GM12878 (cell line): ENCODE data around the gene FILIP1L. TPM values are rescaled to one million over a fixed set of nuclear protein-coding genes. Genes with fewer than 3 reads are reported as not detected.

ENCODE experiments used
- ATAC-seq: fragments of 200-7000 bp; cut with Tn5 transposase; 3 replicates; pipeline ENCODE4 v1.9.1; 2020; ENCODE audit warnings: mild to moderate bottlenecking, moderate library complexity
- BruUV-seq: library from RNA; stranded (reverse); fragments of 400-500 nt; replicated peaks from 2 replicates; lab custom pipeline; 2021; lab: Mats Ljungman, UMichigan
- CTCF ChIA-PET: fragments of 300-600 bp; sonication (Branson Sonifier 250); formaldehyde crosslinking; extraction: SDS; loops from one replicate; lab custom pipeline; 2021; ENCODE audit warnings: inconsistent platforms; lab: Yijun Ruan, JAX
- POLR2A ChIA-PET: fragments of 350-600 bp; formaldehyde crosslinking; extraction: SDS; loops from one replicate; lab custom pipeline; 2021; ENCODE audit warnings: inconsistent platforms; lab: Charles Lee
- RAD21 ChIA-PET: fragments of 300-600 bp; sonication (Branson Sonifier 250); formaldehyde crosslinking; loops from one replicate; lab custom pipeline; 2023; ENCODE audit warnings: antibody characterized with exemption; ENCODE audit not compliant: unreplicated experiment; lab: Charles Lee
- SMC1A ChIA-PET: fragments of 300-600 bp; sonication (Branson Sonifier 250); formaldehyde crosslinking; loops from one replicate; lab custom pipeline; 2023; ENCODE audit not compliant: unreplicated experiment, uncharacterized antibody; lab: Charles Lee
- DNase-seq: peaks from one replicate; pipeline ENCODE4 v3.0.0-alpha.2; 2011; ENCODE audit warnings: low read depth, low spot score
- FAIRE-seq: peaks from 3 replicates; lab custom pipeline; 2011; peaks lifted over from hg19 to GRCh38; lab: Jason Lieb, UNC
- H2AFZ ChIP-seq: 2 replicates; pipeline ENCODE4 v1.6.0; 2011; ENCODE audit warnings: low read depth, low read length, control low read depth; ENCODE audit not compliant: control insufficient read depth
- H3K27ac ChIP-seq: 2 replicates; pipeline ENCODE4 v1.5.1; 2011; ENCODE audit warnings: control low read depth; ENCODE audit not compliant: control insufficient read depth, insufficient read depth
- H3K27me3 ChIP-seq, 2 experiments: replicated peaks in 1 of 2; 2 replicates each; pipeline versions ENCODE4 v1.6.0 to v1.6.1; 2011; ENCODE audit warnings: low read length in 1 of 2; ENCODE audit not compliant: control insufficient read depth in 2 of 2, insufficient read depth in 2 of 2
- H3K36me3 ChIP-seq, 2 experiments: 2 replicates each; pipeline ENCODE4 v1.5.1; 2011; ENCODE audit warnings: low read length in 1 of 2; ENCODE audit not compliant: control insufficient read depth in 2 of 2, insufficient read depth in 2 of 2
- H3K4me1 ChIP-seq: 2 replicates; pipeline ENCODE4 v1.6.1; 2011; ENCODE audit warnings: mild to moderate bottlenecking, low read length, moderate library complexity, mixed read lengths; ENCODE audit not compliant: control insufficient read depth, insufficient read depth
- H3K4me2 ChIP-seq: 2 replicates; pipeline ENCODE4 v1.6.0; 2011; ENCODE audit warnings: control low read depth; ENCODE audit not compliant: control insufficient read depth, insufficient read depth
- H3K4me3 ChIP-seq: fragments of 200-600 bp; sonication (generic); 2 replicates; pipeline ENCODE4 v1.5.1; 2016
- H3K79me2 ChIP-seq: 2 replicates; pipeline ENCODE4 v1.6.0; 2011; ENCODE audit warnings: low read length; ENCODE audit not compliant: control insufficient read depth, insufficient read depth
- H3K9ac ChIP-seq: 2 replicates; pipeline ENCODE4 v1.8.0; 2011; ENCODE audit warnings: low read length, control low read depth, mixed read lengths; ENCODE audit not compliant: control insufficient read depth, insufficient read depth
- H3K9me3 ChIP-seq: replicated peaks from 3 replicates; pipeline ENCODE4 v1.5.1; 2011; ENCODE audit warnings: mild to moderate bottlenecking, low read length; ENCODE audit not compliant: control insufficient read depth, insufficient read depth
- H4K20me1 ChIP-seq: 2 replicates; pipeline ENCODE4 v1.6.0; 2011; ENCODE audit not compliant: control insufficient read depth, insufficient read depth
- ASH2L ChIP-seq: fragments of 300-600, 200-600 bp; sonication (generic); IDR thresholded peaks from 2 replicates; pipeline ENCODE4 v1.6.1; 2017; ENCODE audit warnings: low read depth, mild to moderate bottlenecking, borderline replicate concordance
- MXI1 ChIP-seq: fragments of 150-350 bp; IDR thresholded peaks from 2 replicates; pipeline ENCODE4 v1.6.1; 2011; ENCODE audit warnings: low read depth, mild to moderate bottlenecking, inconsistent platforms, low read length, improper control_type of control experiment
- RB1 ChIP-seq: fragments of 450-650 bp; formaldehyde crosslinking; IDR thresholded peaks from 2 replicates; pipeline ENCODE4 v1.6.1; 2017; ENCODE audit warnings: mild to moderate bottlenecking, borderline replicate concordance
- ZNF274 ChIP-seq: IDR thresholded peaks from one replicate; pipeline ENCODE4 v1.8.0; 2011; ENCODE audit not compliant: insufficient read length, insufficient read depth
- WGBS: methylation state at CpG from one replicate; pipeline ENCODE4 v1.1.6; 2016; ENCODE audit warnings: low lambda C conversion rate; ENCODE audit not compliant: insufficient replicate concordance, insufficient coverage; ENCODE audit errors: missing lambda C conversion rate; 5-methylcytosine and 5-hydroxymethylcytosine counted together
- in situ Hi-C: fragments of 300-500 bp; cut with MboI; formaldehyde crosslinking; loops from 9 replicates; pipeline ENCODE4 v1.14.3; 2018; ENCODE audit warnings: mixed read lengths
- intact Hi-C: fragments of 100-400 bp; cut with micrococcal nuclease; formaldehyde crosslinking; loops from one replicate; pipeline ENCODE4 v1.14.2; 2022; ENCODE audit not compliant: unreplicated experiment
- polyA plus RNA-seq, 11 experiments: library from polyadenylated mRNA; depleted of rRNA in 4 of 11; unstranded in 6 of 11; stranded (reverse) in 5 of 11; fragments of >200 nt; fragmentation: Nextera tagmentation in 4 of 11; fragmentation: Illumina TruSeq in 1 of 11; extraction: Ambion mirVana in 4 of 11; extraction: Trizol in 1 of 11; gene quantifications; 1 replicate in 1 of 11; 2 replicates in 10 of 11; pipeline versions ENCODE4 v1.2.1 to v1.2.3, GENCODE V29; 2011 to 2016; ENCODE audit warnings: inconsistent platforms in 2 of 11, missing spikeins in 2 of 11, low read depth in 1 of 11
- total RNA-seq, 4 experiments: library from RNA; depleted of rRNA in 3 of 4; stranded (reverse); fragments of >200 nt in 3 of 4; fragmentation: Illumina TruSeq in 1 of 4; extraction: Trizol in 1 of 4; gene quantifications; 2 replicates each; pipeline versions ENCODE4 v1.2.1 to v1.2.3, GENCODE V29; 2013 to 2021
- TF ChIP-seq, protein P1 (sequence below): fragments of 450-650 bp; formaldehyde crosslinking; IDR thresholded peaks from 2 replicates; pipeline ENCODE4 v1.4.0; 2022; ENCODE audit warnings: mild to moderate bottlenecking, moderate library complexity
- TF ChIP-seq, protein P2 (sequence below): IDR thresholded peaks from 2 replicates; pipeline ENCODE4 v1.6.1; 2012; ENCODE audit warnings: mild to moderate bottlenecking, low read depth, low read length
- TF ChIP-seq, protein P3 (sequence below): fragments of 450-650 bp; IDR thresholded peaks from 2 replicates; pipeline ENCODE4 v1.6.1; 2017; ENCODE audit warnings: mild to moderate bottlenecking, moderate library complexity

FILIP1L gene
- total and polyA plus RNA-seq, 10 of the 15 experiments (the other 5 are each of a cell fraction or from before 2014, with no cell fraction given) = 0.24 to 6.1 (median 3.5) TPM

DNA sequence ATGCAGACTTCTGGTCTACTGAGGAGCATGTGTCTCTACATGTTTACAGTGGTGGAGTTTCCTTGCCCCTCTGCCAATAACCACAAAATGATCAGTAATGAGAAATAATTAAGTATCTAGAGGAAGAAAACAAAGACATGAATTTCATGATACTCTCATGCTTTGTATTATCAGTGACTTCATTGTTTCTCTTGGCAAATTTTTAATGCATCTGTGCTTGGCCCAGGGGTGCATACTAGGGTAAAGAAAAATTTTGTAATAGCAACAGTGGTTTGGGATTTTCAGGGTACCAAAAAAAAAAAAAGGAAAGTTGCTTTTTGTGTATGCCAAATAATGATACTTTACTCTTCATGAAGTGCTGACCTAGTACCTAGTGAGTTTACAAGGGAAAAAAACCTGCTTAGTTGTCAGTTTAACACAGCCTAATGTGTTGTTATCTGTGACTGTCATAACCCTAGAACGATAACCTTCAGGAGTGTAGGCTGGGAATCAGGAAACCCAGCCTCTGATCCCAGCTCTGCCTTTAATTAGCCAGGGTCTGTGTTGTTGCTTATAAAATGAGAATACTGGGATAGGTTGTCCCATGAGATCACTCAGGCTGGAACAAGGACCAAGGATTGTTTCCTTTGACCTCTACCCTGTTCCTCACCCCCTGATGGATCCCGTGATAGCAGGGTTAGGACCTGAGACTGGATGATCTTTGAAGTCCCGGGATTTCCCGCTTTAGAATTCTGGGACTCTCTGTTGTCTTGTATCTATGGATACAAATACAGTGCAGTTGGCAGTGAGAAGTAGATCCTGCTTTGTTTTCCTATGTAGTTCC is 179.1 kb downstream of the FILIP1L start (continued):
- TF ChIP-seq, protein P1, sequence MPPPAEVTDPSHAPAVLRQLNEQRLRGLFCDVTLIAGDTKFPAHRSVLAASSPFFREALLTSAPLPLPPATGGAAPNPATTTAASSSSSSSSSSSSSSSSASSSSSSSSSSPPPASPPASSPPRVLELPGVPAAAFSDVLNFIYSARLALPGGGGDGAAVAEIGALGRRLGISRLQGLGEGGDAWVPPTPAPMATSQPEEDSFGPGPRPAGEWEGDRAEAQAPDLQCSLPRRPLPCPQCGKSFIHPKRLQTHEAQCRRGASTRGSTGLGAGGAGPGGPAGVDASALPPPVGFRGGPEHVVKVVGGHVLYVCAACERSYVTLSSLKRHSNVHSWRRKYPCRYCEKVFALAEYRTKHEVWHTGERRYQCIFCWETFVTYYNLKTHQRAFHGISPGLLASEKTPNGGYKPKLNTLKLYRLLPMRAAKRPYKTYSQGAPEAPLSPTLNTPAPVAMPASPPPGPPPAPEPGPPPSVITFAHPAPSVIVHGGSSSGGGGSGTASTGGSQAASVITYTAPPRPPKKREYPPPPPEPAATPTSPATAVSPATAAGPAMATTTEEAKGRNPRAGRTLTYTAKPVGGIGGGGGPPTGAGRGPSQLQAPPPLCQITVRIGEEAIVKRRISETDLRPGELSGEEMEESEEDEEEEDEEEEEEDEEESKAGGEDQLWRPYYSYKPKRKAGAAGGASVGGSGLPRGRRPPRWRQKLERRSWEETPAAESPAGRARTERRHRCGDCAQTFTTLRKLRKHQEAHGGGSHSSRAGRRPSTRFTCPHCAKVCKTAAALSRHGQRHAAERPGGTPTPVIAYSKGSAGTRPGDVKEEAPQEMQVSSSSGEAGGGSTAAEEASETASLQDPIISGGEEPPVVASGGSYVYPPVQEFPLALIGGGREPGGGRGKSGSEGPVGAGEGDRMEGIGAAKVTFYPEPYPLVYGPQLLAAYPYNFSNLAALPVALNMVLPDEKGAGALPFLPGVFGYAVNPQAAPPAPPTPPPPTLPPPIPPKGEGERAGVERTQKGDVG (CRISPR knock-in tag) = no peak
- TF ChIP-seq MXI1 = no peak
- TF ChIP-seq, all 136 proteins: peak for 0

DNA sequence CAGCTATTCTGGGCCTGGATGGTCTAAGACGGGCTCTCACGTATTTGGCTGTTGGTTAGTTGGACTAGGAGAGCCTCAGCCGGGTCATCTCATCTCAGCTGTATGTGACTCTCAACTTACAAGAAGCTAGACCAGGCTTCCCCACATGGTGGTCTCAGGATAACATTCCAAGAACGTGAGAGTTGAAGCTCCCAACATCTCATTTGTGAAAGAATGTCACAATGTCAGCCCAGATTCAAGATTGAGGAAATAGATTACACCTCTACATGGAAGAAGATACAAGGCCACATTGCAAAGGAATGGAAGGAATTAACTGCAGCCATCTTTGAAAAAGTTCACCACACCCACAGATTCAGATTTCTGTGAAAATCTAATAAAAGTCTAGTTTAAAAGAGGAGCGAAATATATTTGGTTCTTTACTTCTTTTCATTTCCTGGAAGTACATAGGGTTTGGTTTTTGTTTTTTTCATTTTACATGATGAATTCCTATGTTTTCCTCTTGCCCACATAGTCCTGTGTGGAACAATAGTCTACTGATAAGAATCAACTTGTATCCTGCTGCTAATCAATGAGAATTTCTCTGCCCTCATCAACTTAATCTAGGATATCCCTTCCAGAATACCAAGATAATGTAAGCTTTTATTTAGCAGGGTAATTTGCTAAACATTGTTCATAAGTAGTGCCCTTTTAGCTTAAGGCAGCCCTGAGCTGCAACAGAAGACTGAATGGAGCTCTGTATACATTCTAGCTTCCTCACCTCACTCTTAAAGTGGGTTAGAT is 180.1 kb downstream of the FILIP1L start:
- intact Hi-C loops (no loop called here), in situ Hi-C loops (no loop called here)
- WGBS = 100% methylated on average over 5 of the region's 5 CpGs
- Histone ChIP-seq H3K27me3 (no peaks in the 10 kb centered on the region), H3K36me3 (no peaks in the 10 kb centered on the region; a peak in 1 of 4 replicates), H4K20me1 (no peaks in the 10 kb centered on the region), H3K4me1 (peaks cover 22% of the 10 kb centered on the region), H3K9me3 (no peaks in the 10 kb centered on the region), H3K4me3 (no peak overlapping the region), H3K79me2 (no peaks in the 10 kb centered on the region), H3K9ac (no peak overlapping the region), H3K27ac (no peak overlapping the region), H2AFZ (no peak overlapping the region), H3K4me2 (no peak overlapping the region)
- BruUV-seq = no TSS peak
- ChIA-PET SMC1A (interaction anchor here (0.7 kb wide), 1 partner anchor 15 kb away, joined by 3 read pairs; no protein-coding TSS in a partner anchor), POLR2A (interaction anchor here (1.0 kb wide), 1 partner anchor 8 kb away, joined by 3 read pairs; no protein-coding TSS in a partner anchor), CTCF (interaction anchor here (0.6 kb wide), 1 partner anchor 8 kb away, joined by 3 read pairs; no protein-coding TSS in a partner anchor), RAD21 (interaction anchor here (0.9 kb wide), 1 partner anchor 320 kb away, joined by 3 read pairs; no protein-coding TSS in a partner anchor)
- no peak for FAIRE-seq
- no peak for DNase-seq
- ATAC-seq = no peak
- TF ChIP-seq, protein P2, sequence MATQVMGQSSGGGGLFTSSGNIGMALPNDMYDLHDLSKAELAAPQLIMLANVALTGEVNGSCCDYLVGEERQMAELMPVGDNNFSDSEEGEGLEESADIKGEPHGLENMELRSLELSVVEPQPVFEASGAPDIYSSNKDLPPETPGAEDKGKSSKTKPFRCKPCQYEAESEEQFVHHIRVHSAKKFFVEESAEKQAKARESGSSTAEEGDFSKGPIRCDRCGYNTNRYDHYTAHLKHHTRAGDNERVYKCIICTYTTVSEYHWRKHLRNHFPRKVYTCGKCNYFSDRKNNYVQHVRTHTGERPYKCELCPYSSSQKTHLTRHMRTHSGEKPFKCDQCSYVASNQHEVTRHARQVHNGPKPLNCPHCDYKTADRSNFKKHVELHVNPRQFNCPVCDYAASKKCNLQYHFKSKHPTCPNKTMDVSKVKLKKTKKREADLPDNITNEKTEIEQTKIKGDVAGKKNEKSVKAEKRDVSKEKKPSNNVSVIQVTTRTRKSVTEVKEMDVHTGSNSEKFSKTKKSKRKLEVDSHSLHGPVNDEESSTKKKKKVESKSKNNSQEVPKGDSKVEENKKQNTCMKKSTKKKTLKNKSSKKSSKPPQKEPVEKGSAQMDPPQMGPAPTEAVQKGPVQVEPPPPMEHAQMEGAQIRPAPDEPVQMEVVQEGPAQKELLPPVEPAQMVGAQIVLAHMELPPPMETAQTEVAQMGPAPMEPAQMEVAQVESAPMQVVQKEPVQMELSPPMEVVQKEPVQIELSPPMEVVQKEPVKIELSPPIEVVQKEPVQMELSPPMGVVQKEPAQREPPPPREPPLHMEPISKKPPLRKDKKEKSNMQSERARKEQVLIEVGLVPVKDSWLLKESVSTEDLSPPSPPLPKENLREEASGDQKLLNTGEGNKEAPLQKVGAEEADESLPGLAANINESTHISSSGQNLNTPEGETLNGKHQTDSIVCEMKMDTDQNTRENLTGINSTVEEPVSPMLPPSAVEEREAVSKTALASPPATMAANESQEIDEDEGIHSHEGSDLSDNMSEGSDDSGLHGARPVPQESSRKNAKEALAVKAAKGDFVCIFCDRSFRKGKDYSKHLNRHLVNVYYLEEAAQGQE = no peak
- no peak for TF ChIP-seq ASH2L
- TF ChIP-seq RB1 = no peak
- TF ChIP-seq, protein P3, sequence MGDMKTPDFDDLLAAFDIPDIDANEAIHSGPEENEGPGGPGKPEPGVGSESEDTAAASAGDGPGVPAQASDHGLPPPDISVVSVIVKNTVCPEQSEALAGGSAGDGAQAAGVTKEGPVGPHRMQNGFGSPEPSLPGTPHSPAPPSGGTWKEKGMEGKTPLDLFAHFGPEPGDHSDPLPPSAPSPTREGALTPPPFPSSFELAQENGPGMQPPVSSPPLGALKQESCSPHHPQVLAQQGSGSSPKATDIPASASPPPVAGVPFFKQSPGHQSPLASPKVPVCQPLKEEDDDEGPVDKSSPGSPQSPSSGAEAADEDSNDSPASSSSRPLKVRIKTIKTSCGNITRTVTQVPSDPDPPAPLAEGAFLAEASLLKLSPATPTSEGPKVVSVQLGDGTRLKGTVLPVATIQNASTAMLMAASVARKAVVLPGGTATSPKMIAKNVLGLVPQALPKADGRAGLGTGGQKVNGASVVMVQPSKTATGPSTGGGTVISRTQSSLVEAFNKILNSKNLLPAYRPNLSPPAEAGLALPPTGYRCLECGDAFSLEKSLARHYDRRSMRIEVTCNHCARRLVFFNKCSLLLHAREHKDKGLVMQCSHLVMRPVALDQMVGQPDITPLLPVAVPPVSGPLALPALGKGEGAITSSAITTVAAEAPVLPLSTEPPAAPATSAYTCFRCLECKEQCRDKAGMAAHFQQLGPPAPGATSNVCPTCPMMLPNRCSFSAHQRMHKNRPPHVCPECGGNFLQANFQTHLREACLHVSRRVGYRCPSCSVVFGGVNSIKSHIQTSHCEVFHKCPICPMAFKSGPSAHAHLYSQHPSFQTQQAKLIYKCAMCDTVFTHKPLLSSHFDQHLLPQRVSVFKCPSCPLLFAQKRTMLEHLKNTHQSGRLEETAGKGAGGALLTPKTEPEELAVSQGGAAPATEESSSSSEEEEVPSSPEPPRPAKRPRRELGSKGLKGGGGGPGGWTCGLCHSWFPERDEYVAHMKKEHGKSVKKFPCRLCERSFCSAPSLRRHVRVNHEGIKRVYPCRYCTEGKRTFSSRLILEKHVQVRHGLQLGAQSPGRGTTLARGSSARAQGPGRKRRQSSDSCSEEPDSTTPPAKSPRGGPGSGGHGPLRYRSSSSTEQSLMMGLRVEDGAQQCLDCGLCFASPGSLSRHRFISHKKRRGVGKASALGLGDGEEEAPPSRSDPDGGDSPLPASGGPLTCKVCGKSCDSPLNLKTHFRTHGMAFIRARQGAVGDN = no peak
- TF ChIP-seq ZNF274 = no peak
